HG03575 (cell line): Measurements from ENCODE around the gene TMEM198.

Source experiments
- ATAC-seq: cut with Tn5 transposase; IDR thresholded peaks from one replicate; pipeline ENCODE4 v1.9.1; 2021; ENCODE audit not compliant: unreplicated experiment, insufficient number of reproducible peaks, low FRiP score; ENCODE audit errors: extremely low read depth

TMEM198 gene

GRCh38 chr2:219521066-219521880, 22.6 kb upstream of the TMEM198 start:
- no peak for ATAC-seq

DNA sequence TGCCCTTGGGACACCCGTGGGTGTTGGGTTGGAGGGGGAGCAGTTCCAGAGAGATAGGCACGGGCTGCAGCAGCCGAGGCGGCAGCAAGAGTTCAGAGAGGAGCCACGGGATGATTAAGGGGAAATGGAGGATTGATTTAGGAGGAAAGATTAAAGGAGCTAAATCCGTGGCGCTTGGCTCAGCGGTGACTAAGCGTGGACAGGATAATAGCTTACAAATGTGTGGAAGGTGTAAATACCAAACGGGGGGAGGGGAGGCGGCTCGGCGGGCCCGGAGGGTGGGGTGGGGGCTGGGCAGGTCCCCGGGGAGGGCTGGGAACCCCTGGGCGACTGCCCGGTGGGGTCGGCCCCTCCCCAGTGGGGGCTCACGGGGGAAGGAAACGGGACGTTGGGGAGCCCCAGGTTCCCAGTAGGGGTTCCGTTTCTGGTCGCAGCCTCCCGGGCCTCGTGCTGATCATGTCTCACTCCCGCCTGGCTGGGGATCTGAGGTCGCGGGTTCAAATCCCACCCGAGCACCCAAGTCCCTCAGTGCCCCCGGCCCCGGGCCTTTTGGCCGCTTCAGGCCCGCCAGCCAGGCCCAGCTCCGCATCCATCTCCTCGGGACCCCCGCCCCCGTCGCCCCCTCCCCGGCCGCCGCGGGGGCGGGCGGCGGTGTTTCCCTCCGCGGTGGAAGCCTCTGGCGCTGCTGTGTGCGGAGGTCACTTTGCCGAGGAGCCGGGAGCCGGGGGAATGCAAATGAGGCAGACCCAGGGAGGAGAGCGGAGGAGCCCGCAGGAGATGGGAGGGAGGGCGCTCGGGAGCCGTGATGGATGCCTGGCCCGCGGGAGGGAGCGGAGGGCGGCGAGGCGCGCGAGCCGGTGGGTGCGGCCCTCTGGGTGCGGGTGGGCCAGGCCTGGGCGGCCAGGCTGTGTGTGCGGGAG, 21.5 kb upstream of the TMEM198 start:
- no peak for ATAC-seq

- ATAC-seq = no peak
Observed at GRCh38 chr2:219523031-219523671, 20.7 kb upstream of the TMEM198 start.

- no peak for ATAC-seq
Observed at GRCh38 chr2:219524817-219525216, 19.0 kb upstream of the TMEM198 start.

- ATAC-seq = no peak
Observed at GRCh38 chr2:219525533-219526232, 18.1 kb upstream of the TMEM198 start.

DNA sequence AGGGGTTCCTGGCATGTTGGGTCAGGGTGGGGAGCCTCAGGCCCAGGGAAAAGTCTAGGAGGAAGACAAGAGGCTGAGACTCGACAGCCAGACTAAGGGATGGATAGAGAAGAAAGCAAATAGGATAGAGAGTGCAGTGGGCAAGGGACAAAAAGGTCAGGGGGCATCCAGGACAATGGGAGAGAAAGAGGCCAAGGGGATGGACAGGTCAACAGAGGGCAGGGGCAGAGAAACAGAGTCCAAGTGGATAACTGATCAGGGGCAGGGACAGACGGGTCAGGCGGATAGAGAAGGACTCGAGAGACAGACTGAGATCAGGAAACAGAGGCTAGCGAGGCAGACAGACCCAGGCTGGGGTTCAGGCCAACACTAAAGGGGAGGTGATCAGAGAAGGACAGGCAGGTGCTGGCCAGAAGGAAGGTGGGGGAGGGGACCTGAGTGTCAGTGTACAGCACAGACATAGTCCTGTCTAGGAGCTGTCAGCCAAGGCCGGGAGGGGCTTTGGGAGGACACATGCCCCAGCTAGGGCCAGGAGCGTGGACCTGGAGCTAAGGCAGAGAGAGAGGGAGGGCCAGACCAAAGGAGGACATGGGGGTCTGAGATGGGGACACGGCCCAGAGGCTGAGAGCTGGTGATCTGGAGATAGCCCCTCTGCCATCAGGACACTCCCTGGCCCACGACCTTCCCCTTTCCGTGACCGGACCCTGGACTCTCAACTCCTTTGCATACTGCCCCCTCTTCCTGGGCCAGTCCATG, 17.3 kb upstream of the TMEM198 start:
- ATAC-seq = no peak

- ATAC-seq = no peak
Observed at GRCh38 chr2:219527076-219527394, 16.8 kb upstream of the TMEM198 start.

DNA sequence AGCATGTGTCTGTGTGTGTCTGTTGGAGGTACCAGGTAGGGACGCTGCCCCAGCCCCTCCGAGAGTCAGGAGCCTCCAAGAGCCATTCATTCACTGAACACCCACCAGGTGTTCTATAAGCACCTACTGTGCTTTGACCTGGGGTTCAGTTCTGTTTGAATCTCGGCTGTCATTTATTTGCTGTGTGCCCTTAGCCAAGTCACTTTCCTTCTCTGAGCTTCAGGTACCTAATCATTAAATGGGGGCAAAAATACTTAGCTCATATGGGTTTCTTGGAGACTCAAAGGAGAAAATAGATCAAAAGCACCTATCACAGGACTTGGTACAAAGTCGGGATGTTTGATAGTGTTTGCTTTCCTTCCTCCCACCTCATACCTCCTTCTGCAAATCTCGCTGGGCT, 16.4 kb upstream of the TMEM198 start:
- ATAC-seq = no peak

DNA sequence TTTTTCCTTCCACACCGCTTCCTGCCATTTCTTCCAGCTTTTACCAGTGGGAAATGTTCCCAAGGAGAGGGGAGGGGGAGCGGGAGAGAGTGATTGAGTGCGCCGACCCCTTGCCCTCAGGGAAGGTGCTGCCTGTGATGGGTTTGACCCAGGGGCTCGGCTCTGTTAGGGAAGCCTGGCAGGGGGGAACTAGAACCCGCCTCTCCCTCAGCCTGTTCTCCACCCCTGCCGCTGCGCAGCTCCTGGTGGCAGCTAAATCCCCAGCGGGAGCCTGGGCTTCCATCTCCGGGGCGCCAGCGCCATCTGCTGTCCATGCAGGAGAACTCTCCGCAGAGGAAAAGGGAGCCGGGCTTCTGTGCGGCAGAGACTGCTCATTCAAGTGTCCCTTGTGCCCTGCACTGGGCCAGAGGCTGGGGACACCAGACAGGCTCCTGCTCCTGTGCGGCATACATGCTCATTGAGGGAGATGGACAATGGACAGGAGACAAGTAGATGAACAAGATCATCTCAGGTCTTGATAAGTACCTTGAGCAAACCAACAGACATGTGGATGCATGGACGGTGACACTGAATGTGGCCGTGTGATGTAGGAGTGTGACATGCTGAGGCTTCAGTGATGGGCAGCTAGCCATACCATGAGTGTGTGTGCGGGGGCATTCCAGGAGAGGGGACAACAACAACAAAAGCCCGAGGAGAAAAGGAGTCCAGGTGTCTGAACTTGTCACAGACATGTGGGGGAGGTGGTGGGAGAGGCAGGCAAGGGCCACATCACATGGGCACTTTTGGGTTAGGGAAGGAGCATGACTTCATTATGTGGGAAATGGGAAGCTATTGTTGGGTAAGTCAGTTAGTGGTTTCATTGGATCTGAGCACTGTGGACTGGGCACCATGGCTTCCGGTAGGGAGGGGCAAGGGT, 13.5 kb upstream of the TMEM198 start:
- ATAC-seq = peak; percentile 84

DNA sequence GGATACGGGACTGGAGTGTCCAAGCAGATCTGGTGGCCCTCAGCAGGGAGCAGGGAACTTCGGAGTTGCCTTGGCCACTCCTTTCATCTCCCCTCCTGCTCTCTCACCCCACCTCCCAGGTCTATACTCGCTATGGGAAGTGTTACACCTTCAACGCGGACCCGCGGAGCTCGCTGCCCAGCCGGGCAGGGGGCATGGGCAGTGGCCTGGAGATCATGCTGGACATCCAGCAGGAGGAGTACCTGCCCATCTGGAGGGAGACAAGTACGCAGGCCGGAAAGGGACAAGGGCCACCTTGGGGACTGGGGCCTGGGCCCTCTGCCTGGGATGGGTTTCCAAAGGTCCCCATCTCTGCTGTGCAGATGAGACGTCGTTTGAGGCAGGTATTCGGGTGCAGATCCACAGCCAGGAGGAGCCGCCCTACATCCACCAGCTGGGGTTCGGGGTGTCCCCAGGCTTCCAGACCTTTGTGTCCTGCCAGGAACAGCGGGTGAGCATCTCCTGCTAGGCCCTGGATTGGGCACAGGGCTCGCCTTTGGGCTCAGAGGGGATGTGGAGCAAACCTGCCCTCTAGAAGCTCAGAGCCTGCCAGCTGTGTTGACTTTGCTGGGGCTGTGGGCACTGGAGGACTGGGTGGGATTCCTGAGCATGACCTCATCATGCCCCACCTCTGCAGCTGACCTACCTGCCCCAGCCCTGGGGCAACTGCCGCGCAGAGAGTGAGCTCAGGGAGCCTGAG, 12.0 kb upstream of the TMEM198 start:
- ATAC-seq = no peak

GRCh38 chr2:219532378-219532649, 11.5 kb upstream of the TMEM198 start:
- ATAC-seq = no peak

GRCh38 chr2:219533930-219534661, 9.7 kb upstream of the TMEM198 start:
- no peak for ATAC-seq

GRCh38 chr2:219536425-219536824, 7.4 kb upstream of the TMEM198 start:
- ATAC-seq = no peak

GRCh38 chr2:219536967-219537366, 6.9 kb upstream of the TMEM198 start:
- no peak for ATAC-seq

DNA sequence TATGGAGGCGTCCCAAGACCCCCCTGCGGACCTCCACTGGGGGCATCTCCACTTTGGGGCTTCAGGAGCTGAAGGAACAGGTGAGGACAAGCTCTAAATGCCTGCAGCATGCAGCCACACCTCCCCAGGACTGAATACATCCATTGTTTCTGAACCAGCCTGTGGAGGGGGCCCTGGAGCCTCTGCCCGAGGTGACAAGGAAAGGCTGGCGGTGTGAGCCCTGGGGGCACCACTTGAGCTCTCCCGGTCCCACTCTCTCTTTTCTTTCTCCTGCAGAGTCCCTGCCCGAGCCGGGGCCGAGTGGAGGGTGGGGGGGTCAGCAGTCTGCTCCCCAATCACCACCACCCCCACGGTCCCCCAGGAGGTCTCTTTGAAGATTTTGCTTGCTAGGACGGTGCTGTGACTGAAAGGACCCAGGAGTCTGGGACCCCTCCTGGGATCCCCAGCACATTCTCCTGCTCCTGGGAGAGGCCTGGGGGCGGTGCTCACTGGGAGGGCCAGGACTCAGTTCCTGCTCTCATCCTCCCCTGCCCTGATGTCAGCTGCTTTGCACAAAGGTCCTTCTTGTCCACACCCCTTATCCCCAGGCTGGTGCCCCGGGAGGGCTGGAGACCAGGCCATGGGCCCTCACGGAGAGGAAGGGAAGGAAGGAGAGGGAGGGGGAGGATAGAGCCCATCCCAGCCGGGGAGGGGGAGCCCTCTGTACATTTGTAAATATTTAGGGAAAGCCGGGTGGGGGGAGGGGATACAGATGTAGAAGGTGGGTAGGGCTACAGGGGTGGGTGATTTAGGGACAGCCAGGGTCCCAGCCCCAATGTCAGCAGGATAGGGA, 6.0 kb upstream of the TMEM198 start:
- no peak for ATAC-seq

GRCh38 chr2:219538504-219538951, 5.3 kb upstream of the TMEM198 start:
- no peak for ATAC-seq
